Right ventricle myocardium inferior (tissue), 1 donor: Measurements from ENCODE around the gene NUS1. TPM values are rescaled to one million over a fixed set of nuclear protein-coding genes. Genes with fewer than 3 reads are reported as not detected.
"Not testable (repeated sequence)": the region's sequence is repeated elsewhere in the genome, so short reads cannot be mapped to it uniquely, and the experiment has no call there.

Experiments used
- ATAC-seq: fragments of 200-7000 bp; cut with Tn5 transposase; one replicate; pipeline ENCODE4 v1.9.1; 2020; ENCODE audit warnings: mild to moderate bottlenecking, moderate library complexity
- DNase-seq: peaks from one replicate; pipeline ENCODE4 v3.0.0; 2021; ENCODE audit errors: missing footprints
- intact Hi-C: fragments of 100-400 bp; cut with DNase I; formaldehyde crosslinking; loops from one replicate; pipeline ENCODE4 v1.11.0; 2022
- long read RNA-seq: library from polyadenylated mRNA; unstranded; transcript quantifications from one replicate; pipeline ENCODE4 v2.0.0, GENCODE V29; 2021
- total RNA-seq: library from RNA; stranded (reverse); fragmentation: NEBNext Ultra II Directional; extraction: Animal tissue kit (Norgen Biotek cat#: 25700); gene quantifications from one replicate; pipeline ENCODE4 v1.2.1, GENCODE V29; 2021
- donor health status: DM: no; HTN: yes; CAD: no; lungs with severe emphysema.

NUS1 gene
- 13.5 TPM for total RNA-seq
- long read RNA-seq, full-length matches to known transcripts, result 5 of 5 reads
- long read RNA-seq, partial matches to known transcripts, result 0 of 5 reads
- long read RNA-seq, other reads (novel, unspliced or antisense), result 0 of 5 reads

- ATAC-seq (peak; percentile 100), DNase-seq (peak; percentile 98)
- intact Hi-C loops, result loop anchor here (5.0 kb wide), 1 partner anchor 73 kb away; the partner anchor contains the start of gene GOPC
These were observed at the start of gene NUS1 for GRCh38 chr6:117674991-117675657. Gene NUS1, plus strand, starts transcription at chr6:117675469. Its CDS starts 202 bp downstream, at chr6:117675671.

- intact Hi-C loops, result no loop called here
- no peak for DNase-seq
- ATAC-seq, result no peak
These were observed 47.7 kb upstream of the NUS1 start for GRCh38 chr6:117627533-117627932.

GRCh38 chr6:117629119-117629660 is 46.1 kb upstream of the NUS1 start:
- intact Hi-C loops, result no loop called here
- DNase-seq (no peak), ATAC-seq (no peak)

- intact Hi-C loops, result no loop called here
- ATAC-seq (no peak), DNase-seq (no peak)
These were observed 37.5 kb upstream of the NUS1 start for GRCh38 chr6:117637770-117638169.

GRCh38 chr6:117642976-117643375 is 32.3 kb upstream of the NUS1 start:
- ATAC-seq, result no peak
- intact Hi-C loops, result no loop called here
- no peak for DNase-seq

- DNase-seq, ATAC-seq, intact Hi-C loops: not testable (repeated sequence)
These were observed 23.3 kb upstream of the NUS1 start for GRCh38 chr6:117651984-117652383.

- ATAC-seq (no peak), DNase-seq (no peak)
- intact Hi-C loops, result no loop called here
These were observed 21.3 kb upstream of the NUS1 start for GRCh38 chr6:117653949-117654348.

GRCh38 chr6:117655380-117655779 is 19.9 kb upstream of the NUS1 start:
- DNase-seq (no peak), ATAC-seq (no peak)
- intact Hi-C loops, result no loop called here

- DNase-seq (no peak), ATAC-seq (no peak)
- intact Hi-C loops, result no loop called here
These were observed 8.4 kb upstream of the NUS1 start for GRCh38 chr6:117666881-117667280.

- no peak for DNase-seq
- ATAC-seq, result no peak
- intact Hi-C loops, result no loop called here
These were observed 6.5 kb upstream of the NUS1 start for GRCh38 chr6:117668736-117669135.

- DNase-seq (no peak), ATAC-seq (no peak)
- intact Hi-C loops, result no loop called here
These were observed 766 bp upstream of the NUS1 start for GRCh38 chr6:117674503-117674902.

GRCh38 chr6:117675658-117676301 is 511 bp downstream of the NUS1 start:
- intact Hi-C loops, result loop anchor here (5.0 kb wide), 1 partner anchor 73 kb away; the partner anchor contains the start of gene GOPC
- not testable (repeated sequence) for DNase-seq
- peak; percentile 62 for ATAC-seq

- intact Hi-C loops, result loop anchor here (5.0 kb wide), 1 partner anchor 74 kb away; the partner anchor contains the start of gene GOPC
- ATAC-seq, result no peak
- DNase-seq, result no peak
These were observed 1.4 kb downstream of the NUS1 start for GRCh38 chr6:117676577-117677218.

- ATAC-seq, result no peak
- no peak for DNase-seq
- intact Hi-C loops, result loop anchor here (5.0 kb wide), 1 partner anchor 75 kb away; the partner anchor contains the start of gene GOPC
These were observed 2.4 kb downstream of the NUS1 start for GRCh38 chr6:117677553-117678141.

- ATAC-seq (no peak), DNase-seq (no peak)
- intact Hi-C loops, result no loop called here
These were observed 6.0 kb downstream of the NUS1 start for GRCh38 chr6:117681162-117681741.

- intact Hi-C loops, result no loop called here
- ATAC-seq (no peak), DNase-seq (no peak)
These were observed 9.5 kb downstream of the NUS1 start for GRCh38 chr6:117684749-117685148.

- no peak for DNase-seq
- no peak for ATAC-seq
- intact Hi-C loops, result no loop called here
These were observed 10.1 kb downstream of the NUS1 start for GRCh38 chr6:117685359-117685758.

GRCh38 chr6:117687021-117687648 is 11.9 kb downstream of the NUS1 start:
- no peak for DNase-seq
- intact Hi-C loops, result no loop called here
- ATAC-seq, result no peak
